ENCODE results near the gene VAV1.

DNA sequence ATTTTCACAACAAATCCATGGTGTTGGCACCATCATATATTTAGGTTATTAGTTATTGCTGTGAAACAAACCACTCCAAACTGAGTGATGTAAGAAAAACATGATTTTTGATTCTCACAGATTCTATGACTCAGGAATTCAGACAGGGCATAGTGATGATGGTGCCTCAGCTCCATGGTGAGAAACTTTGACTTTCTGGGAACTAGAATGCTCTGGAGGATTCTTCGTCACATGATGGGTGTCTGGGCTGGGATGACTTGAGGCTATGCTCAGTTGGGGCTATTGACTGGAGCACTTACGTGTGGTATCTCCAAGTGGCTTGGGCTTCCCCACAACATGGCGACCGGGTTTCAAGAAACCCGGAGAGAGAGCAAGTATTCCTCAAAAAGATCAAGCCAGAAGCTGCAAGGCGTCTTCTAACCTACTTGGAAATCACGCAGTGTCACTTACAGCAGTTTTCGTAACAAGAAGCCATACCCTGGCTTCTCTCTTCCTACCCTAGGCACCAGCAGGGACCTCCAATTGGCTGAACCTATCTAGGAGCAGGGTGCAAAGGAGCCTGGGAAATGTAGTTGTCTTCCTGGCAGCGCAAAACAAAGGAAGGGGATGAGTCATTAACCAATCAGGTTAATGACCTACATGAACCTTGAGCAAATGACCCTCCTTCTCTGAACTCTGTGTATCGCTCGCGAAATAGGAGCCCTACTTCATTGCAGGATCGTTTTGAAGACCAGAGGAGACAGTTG lies 22.4 kb downstream of the VAV1 start:
- TF ChIP-seq, protein P1, sequence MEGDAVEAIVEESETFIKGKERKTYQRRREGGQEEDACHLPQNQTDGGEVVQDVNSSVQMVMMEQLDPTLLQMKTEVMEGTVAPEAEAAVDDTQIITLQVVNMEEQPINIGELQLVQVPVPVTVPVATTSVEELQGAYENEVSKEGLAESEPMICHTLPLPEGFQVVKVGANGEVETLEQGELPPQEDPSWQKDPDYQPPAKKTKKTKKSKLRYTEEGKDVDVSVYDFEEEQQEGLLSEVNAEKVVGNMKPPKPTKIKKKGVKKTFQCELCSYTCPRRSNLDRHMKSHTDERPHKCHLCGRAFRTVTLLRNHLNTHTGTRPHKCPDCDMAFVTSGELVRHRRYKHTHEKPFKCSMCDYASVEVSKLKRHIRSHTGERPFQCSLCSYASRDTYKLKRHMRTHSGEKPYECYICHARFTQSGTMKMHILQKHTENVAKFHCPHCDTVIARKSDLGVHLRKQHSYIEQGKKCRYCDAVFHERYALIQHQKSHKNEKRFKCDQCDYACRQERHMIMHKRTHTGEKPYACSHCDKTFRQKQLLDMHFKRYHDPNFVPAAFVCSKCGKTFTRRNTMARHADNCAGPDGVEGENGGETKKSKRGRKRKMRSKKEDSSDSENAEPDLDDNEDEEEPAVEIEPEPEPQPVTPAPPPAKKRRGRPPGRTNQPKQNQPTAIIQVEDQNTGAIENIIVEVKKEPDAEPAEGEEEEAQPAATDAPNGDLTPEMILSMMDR (IDR thresholded peaks at IDR 0.05; ENCODE audit: low read length): no peak
- TF ChIP-seq EZH2 (optimal IDR thresholded peaks at IDR 0.05; ENCODE audit: low read depth, low read length) (no peak), EZH2phosphoT487 (IDR thresholded peaks at IDR 0.05; ENCODE audit: low read length) (no peak)

Measured in MM.1S (cell line).